Stomach (tissue), 4 donors: Measurements from ENCODE around the gene VCPKMT.

ENCODE experiments used
- CTCF ChIP-seq, 7 experiments: fragments of 450-650 bp in 4 of 7; fragments of 200-600 bp in 3 of 7; sonication (generic) in 3 of 7; IDR thresholded peaks; one replicate each; pipeline ENCODE4 v1.5.1; 2016 to 2019; ENCODE audit warnings: antibody characterized with exemption in 7 of 7, control low read depth in 2 of 7, mild to moderate bottlenecking in 1 of 7
- EP300 ChIP-seq: sonication (generic); formaldehyde crosslinking; IDR thresholded peaks from one replicate; pipeline ENCODE4 v1.6.1; 2017; ENCODE audit warnings: antibody characterized with exemption
- POLR2A ChIP-seq, 4 donors: fragments of 450-650 bp; IDR thresholded peaks; one replicate each; pipeline ENCODE4 v1.6.1; 2016; ENCODE audit warnings: antibody characterized with exemption in 4 of 4, control low read depth in 2 of 4, mild to moderate bottlenecking in 1 of 4, moderate library complexity in 1 of 4

GRCh38 chr14:50100805-50101204 is 15.6 kb downstream of the VCPKMT start:
- TF ChIP-seq POLR2A (IDR thresholded peaks at IDR 0.05) (no peak), CTCF (IDR thresholded peaks at IDR 0.05) (no peak), EP300 (no peak)
